22Rv1 (cell line): Measurements from ENCODE around the gene VAMP3.

ENCODE experiments used
- H3K27ac ChIP-seq: fragments of 450-650 bp; 2 replicates; pipeline ENCODE4 v1.5.1; 2017
- ZFX ChIP-seq: fragments of 450-650 bp; IDR thresholded peaks from 2 replicates; pipeline ENCODE4 v1.6.1; 2017; ENCODE audit warnings: antibody characterized with exemption, borderline replicate concordance
- TF ChIP-seq, protein P1 (sequence below): fragments of 450-650 bp; IDR thresholded peaks from 2 replicates; pipeline ENCODE4 v1.5.1; 2017; ENCODE audit warnings: mild to moderate bottlenecking

Gene VAMP3

DNA sequence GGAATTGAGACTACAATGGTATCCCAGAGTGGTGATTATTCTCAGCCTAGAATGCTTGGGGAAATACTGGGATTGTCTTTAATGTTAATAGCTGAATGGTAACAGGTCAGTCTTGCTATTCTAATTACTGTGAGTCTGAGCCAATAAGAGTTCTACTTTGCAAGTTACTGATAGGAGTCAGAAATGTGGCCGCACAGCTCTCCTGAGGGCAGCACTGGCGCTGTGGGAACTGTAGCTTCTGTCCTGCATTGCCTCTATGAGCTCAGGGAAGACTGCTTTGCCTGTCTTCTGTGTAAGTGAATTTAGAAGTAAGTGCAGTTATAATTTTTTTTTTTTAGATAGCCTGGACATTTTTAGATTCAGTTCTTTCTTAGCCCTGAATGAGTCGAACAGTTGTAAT lies 10.0 kb upstream of the VAMP3 start:
- TF ChIP-seq, protein P1, sequence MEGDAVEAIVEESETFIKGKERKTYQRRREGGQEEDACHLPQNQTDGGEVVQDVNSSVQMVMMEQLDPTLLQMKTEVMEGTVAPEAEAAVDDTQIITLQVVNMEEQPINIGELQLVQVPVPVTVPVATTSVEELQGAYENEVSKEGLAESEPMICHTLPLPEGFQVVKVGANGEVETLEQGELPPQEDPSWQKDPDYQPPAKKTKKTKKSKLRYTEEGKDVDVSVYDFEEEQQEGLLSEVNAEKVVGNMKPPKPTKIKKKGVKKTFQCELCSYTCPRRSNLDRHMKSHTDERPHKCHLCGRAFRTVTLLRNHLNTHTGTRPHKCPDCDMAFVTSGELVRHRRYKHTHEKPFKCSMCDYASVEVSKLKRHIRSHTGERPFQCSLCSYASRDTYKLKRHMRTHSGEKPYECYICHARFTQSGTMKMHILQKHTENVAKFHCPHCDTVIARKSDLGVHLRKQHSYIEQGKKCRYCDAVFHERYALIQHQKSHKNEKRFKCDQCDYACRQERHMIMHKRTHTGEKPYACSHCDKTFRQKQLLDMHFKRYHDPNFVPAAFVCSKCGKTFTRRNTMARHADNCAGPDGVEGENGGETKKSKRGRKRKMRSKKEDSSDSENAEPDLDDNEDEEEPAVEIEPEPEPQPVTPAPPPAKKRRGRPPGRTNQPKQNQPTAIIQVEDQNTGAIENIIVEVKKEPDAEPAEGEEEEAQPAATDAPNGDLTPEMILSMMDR, result no peak
- TF ChIP-seq ZFX, result no peak
- no peak overlapping the region for H3K27ac ChIP-seq

DNA sequence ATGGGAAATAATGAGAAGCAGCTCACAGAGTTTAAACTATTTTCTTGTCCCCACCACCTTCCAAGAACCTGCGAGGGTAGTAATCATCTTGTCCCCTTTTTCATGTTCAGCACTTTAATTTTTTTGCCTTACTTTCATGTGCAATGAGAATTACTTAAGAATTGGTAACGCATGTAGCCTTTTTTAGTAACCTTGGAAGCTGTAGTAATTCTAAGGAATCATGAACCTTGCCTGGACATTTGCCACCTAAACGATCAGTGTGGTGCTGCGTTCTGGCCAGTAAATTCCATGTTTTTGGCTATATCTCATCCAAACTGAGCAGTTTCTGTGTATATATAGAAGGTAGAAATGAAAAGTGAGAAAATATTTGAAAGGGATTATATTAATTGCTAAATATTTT lies 3.9 kb upstream of the VAMP3 start:
- no peak for TF ChIP-seq ZFX
- TF ChIP-seq, protein P1, result no peak
- no peak overlapping the region for H3K27ac ChIP-seq

DNA sequence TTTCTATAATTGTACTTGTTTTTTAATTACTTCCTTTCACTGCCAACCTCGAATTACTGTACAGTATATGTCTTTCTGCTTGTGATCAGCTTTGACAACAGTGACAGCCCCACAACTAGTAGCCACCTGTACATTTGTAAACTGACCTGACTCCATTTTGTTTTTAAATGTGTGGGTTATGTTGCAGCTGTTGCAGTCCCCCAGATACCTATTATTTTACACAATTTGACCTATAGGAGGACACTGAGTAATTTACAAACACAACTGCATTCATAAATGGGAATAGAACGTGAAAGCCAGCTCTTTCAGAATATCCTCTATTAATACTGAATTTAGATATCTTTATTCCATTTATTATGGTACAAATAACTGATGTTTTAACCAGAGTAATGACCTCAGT lies 2.5 kb upstream of the VAMP3 start:
- TF ChIP-seq, protein P1, result no peak
- TF ChIP-seq ZFX, result no peak
- H3K27ac ChIP-seq, result no peak overlapping the region

DNA sequence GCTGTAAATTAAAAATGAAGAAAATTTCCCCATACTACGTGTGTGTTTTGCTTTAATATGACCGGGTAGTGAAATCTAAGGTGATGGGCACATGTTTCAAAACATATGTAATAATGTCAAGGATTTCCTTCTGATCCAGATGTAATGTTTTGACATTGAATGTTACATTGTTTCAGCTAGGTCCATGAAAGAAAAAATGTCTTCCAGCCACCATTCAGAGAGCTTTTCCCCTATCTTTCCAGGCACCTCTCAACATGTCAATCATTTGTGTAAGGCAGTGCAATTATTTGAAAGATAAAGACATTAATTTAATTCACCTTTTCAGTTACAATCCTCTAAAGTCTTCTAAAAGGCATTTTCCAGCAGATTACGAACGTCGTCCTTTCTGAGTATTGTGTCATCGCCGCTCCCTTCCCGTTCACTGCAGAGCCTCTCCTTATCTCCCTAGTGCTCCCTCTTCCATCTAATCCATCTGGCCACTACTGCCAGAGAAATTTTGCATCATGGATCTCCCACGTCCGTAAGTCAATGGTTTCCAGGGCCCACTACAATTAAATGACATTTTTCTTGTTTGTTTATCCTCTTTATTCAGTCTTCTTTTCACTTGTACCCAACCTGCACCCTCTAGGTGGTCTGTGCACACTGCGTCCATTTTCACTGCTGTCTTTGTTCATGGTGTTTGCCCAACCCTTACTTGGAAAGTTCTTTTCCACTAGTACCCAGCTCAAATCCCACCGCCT lies 1.3 kb upstream of the VAMP3 start:
- TF ChIP-seq, protein P1, result no peak
- TF ChIP-seq ZFX, result no peak

DNA sequence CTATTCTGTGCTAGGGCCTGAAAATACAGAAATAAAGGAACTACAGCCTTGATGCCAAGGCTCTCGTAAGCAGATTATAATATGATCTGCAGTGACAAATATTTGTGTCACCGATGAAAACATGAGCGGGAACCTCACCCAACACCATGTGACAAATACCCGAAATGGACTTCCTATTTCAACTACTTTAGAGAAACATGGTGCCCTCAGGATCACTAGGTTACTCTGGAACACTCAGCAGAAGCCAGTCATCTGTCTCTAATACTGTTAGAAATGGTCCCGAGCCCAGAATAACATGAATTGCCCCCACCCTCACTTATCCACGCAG lies 463 bp upstream of the VAMP3 start:
- no peak for TF ChIP-seq ZFX
- TF ChIP-seq, protein P1, result no peak
- H3K27ac ChIP-seq, result peak overlapping the region; percentile 81

More for the DNA sequence above, 1.3 kb upstream of the VAMP3 start:
- H3K27ac ChIP-seq, result no peak overlapping the region

DNA sequence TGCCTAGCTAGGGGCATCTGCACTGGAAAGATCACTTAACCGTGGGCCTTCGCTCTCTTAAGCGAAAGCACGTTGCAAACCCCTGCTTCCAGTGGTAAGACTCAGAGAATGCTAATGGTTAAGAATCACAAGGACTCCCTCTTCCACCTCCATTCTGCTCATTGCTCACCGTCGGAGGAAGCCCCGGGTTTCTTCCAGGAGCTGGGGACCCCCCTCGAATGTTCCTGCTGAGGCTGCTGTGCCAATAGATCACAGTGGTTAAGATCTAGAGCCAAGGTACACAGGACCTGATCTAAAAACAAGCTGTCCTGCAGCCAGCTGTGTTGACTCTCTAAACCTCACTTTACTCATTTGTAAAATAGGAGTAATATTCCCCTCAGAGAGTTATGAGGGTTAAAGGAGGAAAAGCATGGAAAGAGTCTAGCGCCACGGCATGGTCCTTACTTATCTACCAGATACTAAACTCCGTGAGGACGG lies 765 bp downstream of the VAMP3 start:
- peak overlapping the region; percentile 81 for H3K27ac ChIP-seq
- TF ChIP-seq, protein P1, result no peak
- no peak for TF ChIP-seq ZFX

DNA sequence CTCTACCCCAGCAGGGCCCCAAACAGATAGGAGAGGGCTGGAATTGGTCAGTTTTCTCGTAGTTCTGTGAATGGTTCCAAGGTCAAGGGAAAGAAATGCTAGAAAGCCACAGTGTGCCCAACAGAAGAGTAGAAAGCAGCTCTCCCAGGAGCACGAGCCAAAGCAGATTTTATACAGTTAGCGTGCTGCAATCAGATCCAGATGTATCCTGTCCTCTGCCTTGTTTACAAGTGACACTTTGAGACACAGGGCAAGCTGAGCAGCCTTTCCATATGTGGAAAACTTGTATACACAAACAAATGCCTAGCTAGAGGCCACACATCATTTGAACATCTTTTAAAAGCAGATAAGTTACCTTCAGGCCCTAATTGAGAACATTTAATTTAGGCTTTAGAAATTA lies 6.5 kb downstream of the VAMP3 start:
- no peak for TF ChIP-seq ZFX
- TF ChIP-seq, protein P1, result no peak
- H3K27ac ChIP-seq, result no peak overlapping the region
